K562 (cell line): ENCODE measurements around the gene PBX1. TPM values are rescaled to one million over a fixed set of nuclear protein-coding genes. Genes with fewer than 3 reads are reported as not detected.

Source experiments
- ATAC-seq: fragments of 200-7000 bp; cut with Tn5 transposase; 3 replicates; pipeline ENCODE4 v1.9.1; 2020; ENCODE audit warnings: moderate library complexity
- BruUV-seq: library from RNA; stranded (reverse); fragments of 400-500 nt; replicated peaks from 2 replicates; lab custom pipeline; 2021; lab: Mats Ljungman, UMichigan
- CTCF ChIA-PET: fragments of 300-600 bp; formaldehyde crosslinking; extraction: SDS; loops from one replicate; lab custom pipeline; 2021; ENCODE audit warnings: low intra/inter-chr PET ratio; lab: Yijun Ruan, JAX
- POLR2A ChIA-PET: fragments of 300-600, 350-650 bp; sonication (Branson Sonifier 250); formaldehyde crosslinking; extraction: SDS; loops from one replicate; lab custom pipeline; 2021; ENCODE audit warnings: antibody characterized with exemption, inconsistent platforms; lab: Yijun Ruan, JAX
- DNase-seq, 4 experiments: peaks; one replicate each; pipeline versions ENCODE4 v3.0.0 to v3.0.0-alpha.2; 2011 to 2018; ENCODE audit warnings: low spot score in 3 of 4, mixed read lengths in 3 of 4; ENCODE audit errors: extremely low read depth in 1 of 4
- FAIRE-seq: peaks from 2 replicates; lab custom pipeline; 2011; peaks lifted over from hg19 to GRCh38; lab: Jason Lieb, UNC
- H2AFZ ChIP-seq: 2 replicates; pipeline ENCODE4 v1.6.0; 2011; ENCODE audit warnings: low read depth, low read length, control low read depth, inconsistent platforms
- H3K27ac ChIP-seq: fragments of 200-600 bp; 3 replicates; pipeline ENCODE4 v1.8.0; 2011; ENCODE audit warnings: low read depth, mild to moderate bottlenecking, control low read depth, inconsistent platforms, low read length, moderate library complexity, mixed read lengths; ENCODE audit errors: extremely low read depth
- H3K27me3 ChIP-seq, 2 experiments: fragments of 300-600 bp in 1 of 2; 2 replicates in 1 of 2; 3 replicates in 1 of 2; pipeline versions ENCODE4 v1.6.0 to v1.8.0; 2011; ENCODE audit warnings: inconsistent platforms in 2 of 2, low read length in 2 of 2, mild to moderate bottlenecking in 1 of 2, mixed read lengths in 1 of 2, moderate library complexity in 1 of 2; ENCODE audit not compliant: control insufficient read depth in 2 of 2, insufficient read depth in 2 of 2
- H3K36me3 ChIP-seq: fragments of 300-600 bp; 3 replicates; pipeline ENCODE4 v1.8.0; 2011; ENCODE audit warnings: mild to moderate bottlenecking, low read length, inconsistent platforms; ENCODE audit not compliant: control insufficient read depth, insufficient read depth
- H3K4me1 ChIP-seq, 2 experiments: fragments of 200-600 bp in 1 of 2; replicated peaks in 1 of 2; 2 replicates in 1 of 2; 3 replicates in 1 of 2; pipeline versions ENCODE4 v1.5.1 to v1.8.0; 2011; ENCODE audit warnings: inconsistent platforms in 2 of 2, low read length in 2 of 2, mild to moderate bottlenecking in 1 of 2, mixed read lengths in 1 of 2, moderate library complexity in 1 of 2; ENCODE audit not compliant: control insufficient read depth in 2 of 2, insufficient read depth in 2 of 2
- H3K4me2 ChIP-seq: 2 replicates; pipeline ENCODE4 v1.6.1; 2011; ENCODE audit warnings: low read length, control low read depth, inconsistent platforms, mixed read lengths; ENCODE audit not compliant: insufficient read depth
- H3K4me3 ChIP-seq: fragments of 200-600 bp; sonication (generic), shearing (Covaris generic); 2 replicates; pipeline ENCODE4 v1.5.1; 2016; ENCODE audit warnings: control low read depth, inconsistent platforms
- H3K79me2 ChIP-seq: fragments of 200-600 bp; 3 replicates; pipeline ENCODE4 v1.8.0; 2011; ENCODE audit warnings: low read length, inconsistent platforms; ENCODE audit not compliant: control insufficient read depth, insufficient read depth
- H3K9ac ChIP-seq, 2 experiments: 2 replicates each; pipeline versions ENCODE4 v1.6.0 to v1.6.1; 2011; ENCODE audit warnings: low read depth in 2 of 2, low read length in 2 of 2, control low read depth in 1 of 2, inconsistent platforms in 1 of 2, mild to moderate bottlenecking in 1 of 2, mixed read lengths in 1 of 2; ENCODE audit not compliant: insufficient read depth in 1 of 2
- H3K9me1 ChIP-seq: one replicate; pipeline ENCODE4 v1.6.0; 2011; ENCODE audit warnings: inconsistent platforms, mild to moderate bottlenecking, low read length, moderate library complexity; ENCODE audit not compliant: control insufficient read depth, insufficient read depth
- H3K9me3 ChIP-seq: replicated peaks from 2 replicates; pipeline ENCODE4 v1.5.1; 2011; ENCODE audit warnings: low read depth, low read length, inconsistent platforms; ENCODE audit not compliant: control insufficient read depth, insufficient read depth
- H4K20me1 ChIP-seq: replicated peaks from 2 replicates; pipeline ENCODE4 v1.6.1; 2011; ENCODE audit warnings: low read length, inconsistent platforms, mixed read lengths; ENCODE audit not compliant: control insufficient read depth, insufficient read depth
- ELF2 ChIP-seq: fragments of 250-450 bp; sonication (Bioruptor Pico); IDR thresholded peaks from 2 replicates; pipeline ENCODE4 v1.5.0; 2021; ENCODE audit warnings: mild to moderate bottlenecking
- FIP1L1 ChIP-seq: fragments of 200-400 bp; formaldehyde crosslinking; IDR thresholded peaks from 2 replicates; pipeline ENCODE4 v1.6.1; 2018; ENCODE audit warnings: mild to moderate bottlenecking, low read depth, low read length; ENCODE audit not compliant: poor library complexity, severe bottlenecking
- FOSL1 ChIP-seq: fragments of 200-800 bp; sonication (Bioruptor generic); conservative IDR thresholded peaks from 2 replicates; pipeline ENCODE4 v1.6.1; 2016; ENCODE audit warnings: missing genetic modification characterization, missing compliant biosample characterization
- JUNB ChIP-seq: fragments of 450-650 bp; formaldehyde crosslinking; conservative IDR thresholded peaks from 2 replicates; pipeline ENCODE4 v1.4.0; 2020; ENCODE audit warnings: mild to moderate bottlenecking
- L3MBTL2 ChIP-seq: fragments of 450-650 bp; IDR thresholded peaks from 2 replicates; pipeline ENCODE4 v1.6.1; 2016; ENCODE audit warnings: mild to moderate bottlenecking, moderate library complexity
- NFATC3 ChIP-seq: fragments of 450-650 bp; IDR thresholded peaks from 2 replicates; pipeline ENCODE4 v1.6.1; 2017; ENCODE audit warnings: mild to moderate bottlenecking
- OTX1 ChIP-seq: fragments of 450-650 bp; formaldehyde crosslinking; IDR thresholded peaks from 2 replicates; pipeline ENCODE4 v1.4.0; 2022; ENCODE audit warnings: mild to moderate bottlenecking
- ZBTB7A ChIP-seq: IDR thresholded peaks from 2 replicates; pipeline ENCODE4 v1.6.1; 2011; ENCODE audit warnings: low read depth, mild to moderate bottlenecking, low read length, moderate library complexity, borderline replicate concordance; ENCODE audit not compliant: control insufficient read depth
- ZNF830 ChIP-seq: fragments of 250-450 bp; sonication (Bioruptor Pico); IDR thresholded peaks from 2 replicates; pipeline ENCODE4 v1.5.0; 2021; ENCODE audit warnings: mild to moderate bottlenecking
- WGBS: fragments of 100-300 bp; shearing (Covaris generic); methylation state at CpG from one replicate; pipeline ENCODE4 v1.1.6; 2016; ENCODE audit warnings: low coverage, mixed read lengths; ENCODE audit not compliant: insufficient coverage; ENCODE audit errors: missing lambda C conversion rate; 5-methylcytosine and 5-hydroxymethylcytosine counted together
- in situ Hi-C: fragments of 300-500 bp; cut with MboI; formaldehyde crosslinking; loops from 4 replicates; pipeline ENCODE4 v1.15.0; 2018; ENCODE audit warnings: inconsistent platforms, mixed read lengths
- intact Hi-C: fragments of 100-400 bp; cut with micrococcal nuclease; formaldehyde crosslinking; loops from 2 replicates; pipeline ENCODE4 v1.14.2; 2022
- polyA plus RNA-seq, 8 experiments: library from polyadenylated mRNA; depleted of rRNA in 4 of 8; stranded (reverse) in 5 of 8; unstranded in 3 of 8; fragments of >200 nt; fragmentation: Nextera tagmentation in 2 of 8; fragmentation: Illumina TruSeq in 1 of 8; extraction: Ambion mirVana in 2 of 8; extraction: Trizol in 1 of 8; gene quantifications; 2 replicates each; pipeline versions ENCODE4 v1.2.1 to v1.2.3, GENCODE V29; 2011 to 2014; ENCODE audit warnings: inconsistent platforms in 1 of 8, missing spikeins in 1 of 8
- total RNA-seq, 7 experiments: library from RNA; depleted of rRNA in 6 of 7; stranded (reverse); fragments of >200 nt in 6 of 7; fragmentation: Illumina TruSeq in 2 of 7; extraction: Trizol in 2 of 7; gene quantifications; 2 replicates each; pipeline versions ENCODE4 v1.2.1 to v1.2.3, GENCODE V29; 2011 to 2021; ENCODE audit warnings: low replicate concordance in 1 of 7
- TF ChIP-seq, protein P1 (sequence below): fragments of 450-650 bp; IDR thresholded peaks from 2 replicates; pipeline ENCODE4 v1.7.1; 2018; ENCODE audit warnings: mild to moderate bottlenecking, low read depth; ENCODE audit not compliant: partially characterized antibody
- TF ChIP-seq, protein P2 (sequence below): fragments of 450-650 bp; IDR thresholded peaks from 2 replicates; pipeline ENCODE4 v1.7.0; 2016; ENCODE audit warnings: borderline replicate concordance
- TF ChIP-seq, protein P3 (sequence below), 2 experiments: fragments of 450-650 bp in 1 of 2; sonication (generic) in 1 of 2; formaldehyde crosslinking in 1 of 2; IDR thresholded peaks in 1 of 2; conservative IDR thresholded peaks in 1 of 2; 2 replicates each; pipeline versions ENCODE4 v1.6.1 to v1.8.1; 2016 to 2023; ENCODE audit warnings: mild to moderate bottlenecking in 2 of 2, moderate library complexity in 2 of 2, inconsistent platforms in 1 of 2, missing genetic modification reagents in 1 of 2

The PBX1 gene
- total and polyA plus RNA-seq, 9 of the 15 experiments (the other 6 are each of a cell fraction or from before 2014, with no cell fraction given): 0.03 to 0.62 (median 0.17) TPM

DNA sequence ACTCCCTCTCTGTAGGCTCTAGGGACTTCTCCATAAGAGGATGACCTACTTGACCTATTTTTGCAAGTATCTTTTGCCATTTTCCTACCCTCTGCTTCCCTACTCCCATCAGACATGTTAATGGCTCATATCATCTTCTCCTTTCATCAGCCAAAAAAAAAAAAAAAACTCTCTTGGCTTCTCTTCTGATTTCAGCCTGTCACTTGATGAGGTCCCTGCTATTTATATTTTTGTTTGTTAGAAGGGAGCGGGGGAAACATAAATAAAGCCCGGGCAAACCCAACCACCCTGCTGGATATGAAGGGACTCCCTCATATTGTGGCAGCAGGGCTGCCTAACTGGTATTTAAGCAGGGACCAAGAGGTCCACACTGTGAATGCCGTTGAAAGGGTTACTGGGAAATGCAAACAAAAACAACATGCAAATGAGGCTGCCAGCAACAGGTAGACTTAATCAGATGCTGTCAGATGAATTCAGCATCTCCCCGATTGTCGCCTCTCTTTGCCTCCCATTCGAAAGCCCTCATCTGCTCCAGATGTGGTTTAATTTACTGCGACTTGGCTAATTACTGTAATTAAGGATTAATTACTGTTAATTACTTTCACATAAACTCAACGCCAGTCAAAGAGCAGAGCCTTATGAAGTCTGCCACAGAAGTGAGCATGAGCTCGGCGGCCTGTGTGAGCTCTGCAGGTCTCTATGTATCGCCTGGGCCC is 172.3 kb downstream of the PBX1 start (continued):
- TF ChIP-seq, protein P1, sequence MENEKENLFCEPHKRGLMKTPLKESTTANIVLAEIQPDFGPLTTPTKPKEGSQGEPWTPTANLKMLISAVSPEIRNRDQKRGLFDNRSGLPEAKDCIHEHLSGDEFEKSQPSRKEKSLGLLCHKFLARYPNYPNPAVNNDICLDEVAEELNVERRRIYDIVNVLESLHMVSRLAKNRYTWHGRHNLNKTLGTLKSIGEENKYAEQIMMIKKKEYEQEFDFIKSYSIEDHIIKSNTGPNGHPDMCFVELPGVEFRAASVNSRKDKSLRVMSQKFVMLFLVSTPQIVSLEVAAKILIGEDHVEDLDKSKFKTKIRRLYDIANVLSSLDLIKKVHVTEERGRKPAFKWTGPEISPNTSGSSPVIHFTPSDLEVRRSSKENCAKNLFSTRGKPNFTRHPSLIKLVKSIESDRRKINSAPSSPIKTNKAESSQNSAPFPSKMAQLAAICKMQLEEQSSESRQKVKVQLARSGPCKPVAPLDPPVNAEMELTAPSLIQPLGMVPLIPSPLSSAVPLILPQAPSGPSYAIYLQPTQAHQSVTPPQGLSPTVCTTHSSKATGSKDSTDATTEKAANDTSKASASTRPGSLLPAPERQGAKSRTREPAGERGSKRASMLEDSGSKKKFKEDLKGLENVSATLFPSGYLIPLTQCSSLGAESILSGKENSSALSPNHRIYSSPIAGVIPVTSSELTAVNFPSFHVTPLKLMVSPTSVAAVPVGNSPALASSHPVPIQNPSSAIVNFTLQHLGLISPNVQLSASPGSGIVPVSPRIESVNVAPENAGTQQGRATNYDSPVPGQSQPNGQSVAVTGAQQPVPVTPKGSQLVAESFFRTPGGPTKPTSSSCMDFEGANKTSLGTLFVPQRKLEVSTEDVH: no peak
- no peak for TF ChIP-seq ZNF830
- TF ChIP-seq NFATC3: no peak

DNA sequence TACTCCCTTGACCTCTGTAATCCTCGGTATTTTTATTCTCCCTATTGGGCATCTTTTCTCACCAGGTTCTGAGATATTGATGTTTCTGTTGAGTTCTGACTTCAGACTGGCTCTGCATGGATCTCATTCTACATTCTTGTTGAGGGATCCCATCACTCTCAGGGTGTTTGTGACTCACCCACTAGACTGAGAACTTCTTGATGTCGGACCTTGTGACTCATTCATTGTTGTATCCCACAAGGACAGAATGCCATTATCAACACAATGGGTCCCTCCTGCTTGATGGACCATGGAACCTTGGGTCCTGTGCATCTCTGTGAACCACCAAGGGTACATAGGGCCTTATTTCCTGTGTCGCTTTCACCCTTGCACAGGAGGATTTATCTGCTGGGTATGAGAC is 174.1 kb downstream of the PBX1 start:
- H3K27me3 ChIP-seq: no peaks in the 10 kb centered on the region
- no peak overlapping the region for H3K27ac ChIP-seq
- ATAC-seq (no peak), DNase-seq (no peak), FAIRE-seq (no peak)
- no peaks in the 10 kb centered on the region for H3K9me3 ChIP-seq
- POLR2A ChIA-PET: no interaction called here
- TF ChIP-seq, protein P2, sequence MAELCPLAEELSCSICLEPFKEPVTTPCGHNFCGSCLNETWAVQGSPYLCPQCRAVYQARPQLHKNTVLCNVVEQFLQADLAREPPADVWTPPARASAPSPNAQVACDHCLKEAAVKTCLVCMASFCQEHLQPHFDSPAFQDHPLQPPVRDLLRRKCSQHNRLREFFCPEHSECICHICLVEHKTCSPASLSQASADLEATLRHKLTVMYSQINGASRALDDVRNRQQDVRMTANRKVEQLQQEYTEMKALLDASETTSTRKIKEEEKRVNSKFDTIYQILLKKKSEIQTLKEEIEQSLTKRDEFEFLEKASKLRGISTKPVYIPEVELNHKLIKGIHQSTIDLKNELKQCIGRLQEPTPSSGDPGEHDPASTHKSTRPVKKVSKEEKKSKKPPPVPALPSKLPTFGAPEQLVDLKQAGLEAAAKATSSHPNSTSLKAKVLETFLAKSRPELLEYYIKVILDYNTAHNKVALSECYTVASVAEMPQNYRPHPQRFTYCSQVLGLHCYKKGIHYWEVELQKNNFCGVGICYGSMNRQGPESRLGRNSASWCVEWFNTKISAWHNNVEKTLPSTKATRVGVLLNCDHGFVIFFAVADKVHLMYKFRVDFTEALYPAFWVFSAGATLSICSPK: no peak
- no peak for TF ChIP-seq OTX1 (CRISPR knock-in tag)
- TF ChIP-seq ZBTB7A: no peak
- no peak for TF ChIP-seq FIP1L1
- no peak for TF ChIP-seq ELF2
- peak; percentile 54; the same call in 1 of the 2 replicates for TF ChIP-seq JUNB
- TF ChIP-seq, protein P3, sequence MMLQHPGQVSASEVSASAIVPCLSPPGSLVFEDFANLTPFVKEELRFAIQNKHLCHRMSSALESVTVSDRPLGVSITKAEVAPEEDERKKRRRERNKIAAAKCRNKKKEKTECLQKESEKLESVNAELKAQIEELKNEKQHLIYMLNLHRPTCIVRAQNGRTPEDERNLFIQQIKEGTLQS (IDR thresholded peaks at IDR 0.05): peak; percentile 31; the same call in 1 of the 2 replicates
- TF ChIP-seq, protein P3 (CRISPR knock-in tag; conservative IDR thresholded peaks at IDR 0.05): no peak
- TF ChIP-seq FOSL1 (tag): peak; percentile 58
- TF ChIP-seq L3MBTL2: no peak
- H3K36me3 ChIP-seq: no peaks in the 10 kb centered on the region
- CTCF ChIA-PET: no interaction called here
- BruUV-seq: no TSS peak
- 18% methylated on average over 3 of the region's 3 CpGs for WGBS
- peaks cover 5 to 11% of the 10 kb centered on the region in 2 experiments; a peak in 4 of 5 replicates for H3K4me1 ChIP-seq
- no peak overlapping the region for H3K4me2 ChIP-seq
- no peak overlapping the region for H2AFZ ChIP-seq
- no peaks in the 10 kb centered on the region for H3K79me2 ChIP-seq
- intact Hi-C loops: no loop called here
- H3K9ac ChIP-seq: no peak overlapping the region
- no peaks in the 10 kb centered on the region for H4K20me1 ChIP-seq
- H3K9me1 ChIP-seq: no peaks in the 10 kb centered on the region
- no peak overlapping the region for H3K4me3 ChIP-seq
- in situ Hi-C loops: no loop called here
